ENCODE measurements around the gene TSPAN16. TPM values are rescaled to one million over a fixed set of nuclear protein-coding genes. Genes with fewer than 3 reads are reported as not detected.

Gene TSPAN16
- total and polyA plus RNA-seq, 2 donors (not counting 3 experiments of a cell fraction or from before 2014, with no cell fraction given) = not detected

GRCh38 chr19:11346104-11346940 is 50.4 kb downstream of the TSPAN16 start, which contains the start of the genes CCDC159 and TMEM205:
Gene CCDC159 (plus strand): TSS chr19:11346519. CDS start chr19:11346607, 88 bp downstream.
Gene TMEM205 (minus strand): TSS chr19:11346268. CDS start chr19:11345619, 649 bp downstream.
- H3K27ac ChIP-seq (ENCODE audit: insufficient read depth, low read depth, low read length) = peak within 1 kb of the TSS; percentile 48
- FAIRE-seq (peak; percentile 99), DNase-seq (ENCODE audit: low read depth, low spot score) (peak; percentile 99)
- dilution Hi-C loops (cut with MboI; ENCODE audit: extremely low pct_ligation_motif_present, low sequenced_read_pairs) (no loop called here), intact Hi-C loops (cut with micrococcal nuclease) (loop anchor here (1.0 kb wide), 3 partner anchors 9 to 89 kb away; partner anchors contain the start of genes ODAD3, PLPPR2 and PRKCSH)
- H3K9me1 ChIP-seq (replicated peaks; ENCODE audit: control insufficient read depth, extremely low read depth, insufficient read depth, low read length) = no peaks in the 10 kb centered on the region
- no peaks in the 10 kb centered on the region for H3K9me3 ChIP-seq (replicated peaks; ENCODE audit: control insufficient read depth, insufficient read depth, low read length)
- TSS peak; percentile 80 for BruUV-seq (replicated peaks)
- peak within 1 kb of the TSS; percentile 82 for H2AFZ ChIP-seq (ENCODE audit: low read depth, low read length)
- H3K9ac ChIP-seq (replicated peaks; ENCODE audit: extremely low read depth, insufficient read depth, low read length) = peak within 1 kb of the TSS; percentile 60
- no peaks in the 10 kb centered on the region for H3K79me2 ChIP-seq (ENCODE audit: control insufficient read depth, insufficient read depth, low read length)
- peaks cover 21% of the 10 kb centered on the region for H3K4me1 ChIP-seq (ENCODE audit: control insufficient read depth, extremely low read depth, insufficient read depth, low read length)
- TF ChIP-seq FOS (IDR thresholded peaks at IDR 0.05; ENCODE audit: borderline replicate concordance, insufficient read depth, low read length) = peak; percentile 73
- no peak for TF ChIP-seq CTCF (IDR thresholded peaks at IDR 0.05; ENCODE audit: extremely low read depth in 1 of 2, insufficient read depth in 1 of 2, low read depth in 1 of 2, low read length in 2 of 2)
- peak; percentile 27 for TF ChIP-seq POLR2AphosphoS5 (IDR thresholded peaks at IDR 0.05; ENCODE audit: insufficient read depth, low read depth, low read length)
- TF ChIP-seq MAX (IDR thresholded peaks at IDR 0.05; ENCODE audit: insufficient read depth, insufficient read length) = peak; percentile 35
- TF ChIP-seq POLR2A (IDR thresholded peaks at IDR 0.05; ENCODE audit: low read depth, low read length) = peak; percentile 79
- no peaks in the 10 kb centered on the region for H4K20me1 ChIP-seq (replicated peaks; ENCODE audit: control insufficient read depth, extremely low read depth, insufficient read depth, low read length)
- ChIA-PET POLR2A (interaction anchor here (0.6 kb wide), 2 partner anchors 35 to 220 kb away, joined by 3 to 4 read pairs; no protein-coding TSS in a partner anchor), CTCF (interaction anchor here (0.8 to 2.1 kb wide), 9 partner anchors 14 to 136 kb away, joined by 3 to 14 read pairs (median 5); partner anchors contain the start of gene SWSAP1)
- peak within 1 kb of the TSS; percentile 36 to 93 (median 72) for H3K4me3 ChIP-seq (replicated peaks in 1 of 3; ENCODE audit: insufficient read depth in 1 of 3, low read depth in 1 of 3, low read length in 3 of 3)
- H3K4me2 ChIP-seq (ENCODE audit: insufficient read depth, low read length) = peak within 1 kb of the TSS; percentile 87
- H3K36me3 ChIP-seq (ENCODE audit: control insufficient read depth in 2 of 2, extremely low read depth in 1 of 2, insufficient read depth in 2 of 2, low read length in 2 of 2) = peaks cover 0 to 3% of the 10 kb centered on the region in 2 experiments
- no peaks in the 10 kb centered on the region for H3K27me3 ChIP-seq (ENCODE audit: control insufficient read depth in 2 of 2, insufficient read depth in 2 of 2, low read length in 2 of 2)
